ENCODE data around the gene CEP20.

GRCh38 chr16:15822957-15823356 lies 65.4 kb downstream of the CEP20 start:
- TF ChIP-seq NFIC (IDR thresholded peaks at IDR 0.05; ENCODE audit: borderline replicate concordance) (no peak), CTCF (IDR thresholded peaks at IDR 0.05) (no peak), YY1 (IDR thresholded peaks at IDR 0.05; ENCODE audit: low read depth) (no peak), RAD21 (IDR thresholded peaks at IDR 0.05; ENCODE audit: low read length) (no peak), REST (IDR thresholded peaks at IDR 0.05; ENCODE audit: low read depth, low read length) (no peak), CHD2 (IDR thresholded peaks at IDR 0.05; ENCODE audit: low read length, partially characterized antibody) (no peak), MAX (IDR thresholded peaks at IDR 0.05; ENCODE audit: low read depth) (no peak), EZH2phosphoT487 (IDR thresholded peaks at IDR 0.05; ENCODE audit: borderline replicate concordance, low read depth) (no peak), TAF1 (IDR thresholded peaks at IDR 0.05; ENCODE audit: borderline replicate concordance, low read depth, low read length) (no peak), ELF1 (IDR thresholded peaks at IDR 0.05) (no peak)
